GM12801 (cell line): ENCODE results near the gene PTPRC.

Source experiments
- TF ChIP-seq, protein P1 (sequence below): IDR thresholded peaks from one replicate; pipeline ENCODE4 v1.5.1; 2011; ENCODE audit warnings: control low read depth; ENCODE audit not compliant: insufficient read length; ENCODE audit errors: extremely low read depth

PTPRC gene

DNA sequence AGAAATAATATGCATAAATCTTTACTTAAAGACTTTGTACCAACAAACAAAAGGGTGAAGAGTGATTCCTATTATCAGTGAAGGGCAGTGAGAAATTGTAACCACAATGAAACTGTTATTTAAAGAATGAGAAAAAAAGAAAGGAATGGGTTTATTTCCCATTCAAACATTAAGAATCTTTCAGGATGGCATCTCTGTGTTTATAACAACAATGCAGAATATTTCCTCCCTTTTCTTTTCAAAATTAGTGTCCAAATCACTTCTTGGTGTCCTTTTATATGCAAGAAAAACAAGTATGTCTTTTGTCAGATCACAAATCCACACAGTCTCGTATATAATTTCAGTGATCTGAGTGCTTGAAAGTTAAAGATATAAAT, 61.2 kb downstream of the PTPRC start:
- TF ChIP-seq, protein P1, sequence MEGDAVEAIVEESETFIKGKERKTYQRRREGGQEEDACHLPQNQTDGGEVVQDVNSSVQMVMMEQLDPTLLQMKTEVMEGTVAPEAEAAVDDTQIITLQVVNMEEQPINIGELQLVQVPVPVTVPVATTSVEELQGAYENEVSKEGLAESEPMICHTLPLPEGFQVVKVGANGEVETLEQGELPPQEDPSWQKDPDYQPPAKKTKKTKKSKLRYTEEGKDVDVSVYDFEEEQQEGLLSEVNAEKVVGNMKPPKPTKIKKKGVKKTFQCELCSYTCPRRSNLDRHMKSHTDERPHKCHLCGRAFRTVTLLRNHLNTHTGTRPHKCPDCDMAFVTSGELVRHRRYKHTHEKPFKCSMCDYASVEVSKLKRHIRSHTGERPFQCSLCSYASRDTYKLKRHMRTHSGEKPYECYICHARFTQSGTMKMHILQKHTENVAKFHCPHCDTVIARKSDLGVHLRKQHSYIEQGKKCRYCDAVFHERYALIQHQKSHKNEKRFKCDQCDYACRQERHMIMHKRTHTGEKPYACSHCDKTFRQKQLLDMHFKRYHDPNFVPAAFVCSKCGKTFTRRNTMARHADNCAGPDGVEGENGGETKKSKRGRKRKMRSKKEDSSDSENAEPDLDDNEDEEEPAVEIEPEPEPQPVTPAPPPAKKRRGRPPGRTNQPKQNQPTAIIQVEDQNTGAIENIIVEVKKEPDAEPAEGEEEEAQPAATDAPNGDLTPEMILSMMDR = no peak

DNA sequence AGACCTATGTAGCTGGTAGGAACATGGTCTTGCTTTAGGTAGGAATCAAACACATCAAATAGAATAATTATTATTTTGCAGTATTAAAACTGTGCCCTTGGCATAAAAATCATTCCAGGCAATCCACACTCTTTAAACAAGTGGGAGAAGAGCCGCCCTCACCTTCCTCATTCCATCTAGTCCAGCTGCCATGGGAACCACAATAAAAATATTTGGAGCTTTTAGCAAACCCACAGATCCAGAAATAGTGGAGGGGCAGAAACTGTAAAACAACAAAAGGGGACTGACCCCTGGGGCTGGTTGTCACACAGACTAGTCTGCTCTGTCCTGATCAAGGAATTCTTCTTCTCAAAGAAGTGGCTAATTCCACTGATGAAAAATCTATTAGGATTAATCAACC, 61.6 kb downstream of the PTPRC start:
- TF ChIP-seq, protein P1 = no peak

DNA sequence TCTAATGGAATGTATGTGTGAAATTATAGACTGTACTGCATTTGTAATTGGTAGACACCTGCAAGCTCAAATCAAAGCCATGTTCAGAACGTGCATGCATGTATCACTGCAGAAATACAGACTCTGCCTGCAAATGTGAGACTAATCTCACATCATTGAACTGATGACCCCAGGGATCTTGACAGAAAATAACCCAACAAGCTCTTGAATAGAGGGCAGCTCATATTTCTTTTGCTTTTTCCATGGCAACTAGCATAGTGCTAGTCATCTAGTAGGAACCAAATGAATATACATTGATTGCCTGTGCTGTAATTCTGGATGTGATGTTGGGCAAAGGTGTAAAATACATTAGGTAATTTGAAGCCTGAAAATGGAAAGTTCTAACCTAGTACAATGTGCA, 62.4 kb downstream of the PTPRC start:
- TF ChIP-seq, protein P1 = no peak

DNA sequence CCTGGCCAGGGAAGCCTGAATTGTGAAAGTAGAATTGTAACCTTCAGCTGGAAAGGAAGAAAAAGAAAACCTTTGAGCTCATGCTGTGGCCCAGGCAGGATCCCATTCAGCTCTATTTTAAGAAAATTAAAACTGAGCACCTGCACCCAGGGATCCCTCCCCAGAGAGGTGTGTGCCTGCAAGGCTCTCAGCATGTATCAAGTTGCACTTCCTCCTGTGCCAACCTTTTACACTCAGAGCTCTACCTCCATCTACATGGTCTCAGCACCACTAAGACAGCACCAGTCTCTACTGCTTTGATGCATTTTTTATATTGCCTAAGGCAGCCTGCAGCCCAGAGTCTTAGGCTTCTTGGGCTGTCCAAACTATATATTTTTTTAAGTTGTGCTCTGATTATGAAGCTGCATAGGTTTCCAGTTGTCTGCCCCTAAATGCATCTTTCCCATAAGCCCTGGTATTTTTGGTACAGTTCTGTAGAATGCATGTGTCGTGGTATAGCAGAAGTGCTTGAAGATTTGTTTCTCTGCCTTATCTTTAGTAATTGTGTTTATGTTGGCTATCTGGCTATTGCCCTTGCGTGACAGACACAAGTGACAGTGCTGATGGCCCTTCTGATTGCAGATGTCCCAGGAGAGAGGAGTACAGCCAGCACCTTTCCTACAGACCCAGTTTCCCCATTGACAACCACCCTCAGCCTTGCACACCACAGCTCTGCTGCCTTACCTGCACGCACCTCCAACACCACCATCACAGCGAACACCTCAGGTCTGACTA, 63.1 kb downstream of the PTPRC start:
- TF ChIP-seq, protein P1 = no peak

DNA sequence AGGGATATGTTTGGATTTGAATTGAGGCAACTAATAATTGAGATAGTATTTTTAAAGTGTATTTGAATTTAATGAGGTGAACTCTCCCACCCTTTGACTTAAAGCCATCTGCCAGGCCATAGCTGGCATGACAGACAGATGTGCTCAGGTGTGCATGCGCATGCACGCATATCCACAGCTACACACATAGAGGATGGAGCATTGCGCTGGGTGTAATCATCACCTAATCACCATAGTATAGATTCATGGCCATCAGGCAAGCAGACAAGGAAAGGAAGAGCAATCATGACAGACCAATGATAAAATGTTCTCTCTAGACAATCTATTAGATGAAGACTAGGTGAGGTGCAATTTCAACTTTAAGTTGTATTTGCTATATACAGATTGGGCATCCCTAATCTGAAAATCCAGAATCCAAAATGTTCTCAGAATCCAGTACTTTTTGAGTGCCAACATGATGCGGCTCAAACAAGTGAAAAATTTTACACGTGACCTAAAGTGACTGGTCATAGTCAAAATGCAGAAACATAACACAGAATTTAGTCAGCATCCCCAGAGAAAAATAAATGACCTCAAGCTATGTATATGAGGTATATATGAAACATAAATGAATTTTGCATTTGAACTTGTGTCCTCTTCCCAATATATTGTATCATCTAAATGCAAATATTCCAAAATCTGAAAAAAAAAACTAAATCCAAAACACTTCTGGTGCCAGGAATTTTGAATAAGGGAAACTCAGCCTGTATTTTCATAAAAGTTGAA, 70.1 kb downstream of the PTPRC start:
- TF ChIP-seq, protein P1 = no peak

DNA sequence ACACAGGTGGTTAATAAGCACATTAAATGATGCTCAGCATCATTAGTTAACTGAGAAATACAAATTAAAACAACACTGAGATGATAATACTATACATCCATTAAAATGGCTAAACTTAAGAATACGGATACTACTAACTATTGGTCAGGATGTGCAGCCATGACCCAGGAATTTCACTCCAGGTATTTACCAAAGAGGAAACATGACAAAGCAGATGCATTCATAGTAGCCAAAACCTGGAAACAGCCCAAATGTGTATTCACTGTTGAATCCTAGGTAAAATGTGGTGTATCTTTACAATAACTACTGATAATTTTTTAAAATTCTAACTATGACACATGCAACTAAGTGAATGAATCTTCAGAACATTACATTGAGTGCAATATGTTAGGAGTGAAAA, 73.0 kb downstream of the PTPRC start:
- TF ChIP-seq, protein P1 = no peak

DNA sequence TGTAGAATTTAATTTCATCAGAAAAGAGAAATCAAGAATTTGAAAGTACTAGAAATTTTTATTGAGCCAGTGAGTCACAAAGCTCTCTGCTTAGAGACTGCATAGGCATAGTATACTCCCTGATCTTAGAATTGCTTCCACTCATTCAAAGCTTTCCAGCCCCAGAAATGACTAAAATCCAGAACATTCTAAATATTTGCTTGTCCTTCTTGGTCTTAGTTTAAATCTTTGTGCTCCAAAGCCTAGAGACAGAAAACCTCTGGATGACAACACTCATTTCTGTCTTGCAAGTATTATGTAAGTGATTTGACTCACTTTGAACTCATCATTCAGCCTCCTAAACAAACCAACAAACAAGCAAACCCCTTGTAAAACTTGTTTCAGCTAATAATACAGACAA, 74.2 kb downstream of the PTPRC start:
- TF ChIP-seq, protein P1 = no peak
